Right lobe of liver (tissue), 6 donors: ENCODE data around the gene MGARP. TPM values are rescaled to one million over a fixed set of nuclear protein-coding genes. Genes with fewer than 3 reads are reported as not detected.
A peak's percentile ranks its signal among the peaks of the same experiment; 100 is the strongest.

Source experiments
- ATAC-seq, 4 donors: fragments of 200-7000 bp; cut with Tn5 transposase; one replicate each; pipeline ENCODE4 v1.9.1; 2020; ENCODE audit warnings: mild to moderate bottlenecking in 4 of 4, moderate library complexity in 4 of 4
- DNase-seq, 3 donors: peaks; one replicate each; pipeline ENCODE4 v3.0.0-alpha.2; 2020
- H3K27ac ChIP-seq, 3 donors: fragments of 200-600 bp; one replicate each; pipeline ENCODE4 v1.8.0; 2022
- H3K27me3 ChIP-seq, 2 donors: fragments of 200-600 bp; one replicate each; pipeline ENCODE4 v1.8.0; 2022
- H3K36me3 ChIP-seq, 4 donors: fragments of 200-600 bp; sonication (generic) in 1 of 4; one replicate each; pipeline versions ENCODE4 v1.5.1 to v1.8.0; 2017 to 2022; ENCODE audit warnings: control low read depth in 1 of 4
- H3K4me1 ChIP-seq, 4 donors: fragments of 200-600 bp; sonication (generic) in 1 of 4; one replicate each; pipeline versions ENCODE4 v1.5.1 to v1.8.0; 2017 to 2022; ENCODE audit warnings: control low read depth in 1 of 4
- H3K4me3 ChIP-seq, 3 donors: fragments of 200-600 bp; one replicate each; pipeline ENCODE4 v1.8.0; 2022
- H3K9me3 ChIP-seq, 4 donors: fragments of 200-600 bp; sonication (generic) in 1 of 4; one replicate each; pipeline versions ENCODE4 v1.5.1 to v1.8.0; 2017 to 2022; ENCODE audit warnings: control low read depth in 1 of 4
- POLR2A ChIP-seq: fragments of 450-650 bp; IDR thresholded peaks from one replicate; pipeline ENCODE4 v1.6.1; 2017; ENCODE audit warnings: antibody characterized with exemption, mild to moderate bottlenecking
- WGBS: methylation state at CpG from one replicate; pipeline ENCODE4 v1.1.6; 2018; ENCODE audit warnings: low coverage, low lambda C conversion rate; ENCODE audit not compliant: insufficient coverage; ENCODE audit errors: missing lambda C conversion rate; 5-methylcytosine and 5-hydroxymethylcytosine counted together
- intact Hi-C, 2 donors: fragments of 100-400 bp; cut with DNase I; formaldehyde crosslinking; loops; one replicate each; pipeline versions ENCODE4 v1.11.2 to v1.14.1; 2022
- total RNA-seq, 6 experiments: library from RNA; depleted of rRNA in 2 of 6; stranded (reverse); fragments of >200 nt in 2 of 6; fragmentation: NEBNext Ultra II Directional in 3 of 6; extraction: Animal tissue kit (Norgen Biotek cat#: 25700) in 3 of 6; gene quantifications; one replicate each; pipeline versions ENCODE4 v1.1.0 to v1.2.4, GENCODE V29; 2016 to 2023
- TF ChIP-seq, protein P1 (sequence below), 4 donors: fragments of 200-600 bp in 3 of 4; fragments of 450-650 bp in 1 of 4; IDR thresholded peaks; one replicate each; pipeline versions ENCODE4 v1.5.1 to v1.8.0; 2016 to 2022; ENCODE audit warnings: antibody characterized with exemption in 4 of 4, mild to moderate bottlenecking in 2 of 4
- donor health status: DM: no; HTN: yes; CAD: no.
- donor health status: DM: no; HTN: no; CAD: no.
- donor health status: DM: no; HTN: no; CAD: no.
- donor health status: DM: no; HTN: yes; CAD: no.
- donor health status: DM: no; HTN: yes; CAD: no.

MGARP gene
- total RNA-seq, 6 experiments from 2014 or later: 0.20 to 0.43 TPM; not detected in 4

DNA sequence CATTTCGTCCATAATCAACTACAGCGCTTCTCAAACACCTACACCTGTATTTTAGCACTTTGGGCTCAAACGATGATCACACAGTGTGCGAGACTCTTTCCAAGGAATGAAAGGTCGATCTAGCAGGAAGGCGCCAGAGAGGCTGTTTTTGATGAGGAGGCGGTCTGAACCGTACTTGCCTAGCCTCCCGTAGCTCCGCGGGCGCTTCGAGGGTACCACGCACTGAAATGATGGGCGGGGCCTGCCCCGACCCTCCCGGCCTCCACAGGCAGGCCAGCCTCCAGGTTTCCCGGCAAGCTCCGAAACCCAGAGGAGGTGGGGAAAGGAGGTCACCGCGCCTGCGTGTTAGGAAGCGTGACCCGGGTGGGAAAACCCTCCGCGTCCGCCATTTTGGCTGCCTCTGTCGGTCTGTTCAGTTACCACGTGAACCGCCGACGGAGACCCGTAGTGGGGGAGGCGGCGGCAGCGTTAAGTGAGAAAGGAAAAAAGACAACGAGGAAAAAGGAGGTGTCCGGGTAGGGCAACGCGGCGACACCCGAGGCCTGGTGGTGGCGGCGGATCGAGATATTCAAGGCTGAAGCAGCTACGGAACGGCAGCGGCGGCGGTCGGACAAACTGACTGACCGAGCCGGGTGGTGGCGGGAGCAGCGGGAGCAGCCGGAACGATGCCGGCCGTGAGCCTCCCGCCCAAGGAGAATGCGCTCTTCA lies 21.2 kb upstream of the MGARP start, which contains the start of gene NAA15:
Gene NAA15 (plus strand): TSS at position 393 of the 708 bp plus-strand sequence. CDS start 273 bp downstream, at position 666.
- DNase-seq (peak; percentile 98 to 99 (median 99)), ATAC-seq (peak; percentile 93 to 98 (median 96))
- intact Hi-C loops: no loop called here
- Histone ChIP-seq H3K36me3 (peaks cover 0 to 5% (median 0%) of the 10 kb centered on the region in 4 donors), H3K4me3 (peak within 1 kb of the TSS; percentile 90 to 99 (median 92)), H3K27ac (peak within 1 kb of the TSS; percentile 63 to 93 (median 85)), H3K27me3 (no peaks in the 10 kb centered on the region), H3K9me3 (no peaks in the 10 kb centered on the region), H3K4me1 (peaks cover 0 to 37% (median 4%) of the 10 kb centered on the region in 4 donors)
- peak; percentile 92 for TF ChIP-seq POLR2A
- TF ChIP-seq, protein P1, sequence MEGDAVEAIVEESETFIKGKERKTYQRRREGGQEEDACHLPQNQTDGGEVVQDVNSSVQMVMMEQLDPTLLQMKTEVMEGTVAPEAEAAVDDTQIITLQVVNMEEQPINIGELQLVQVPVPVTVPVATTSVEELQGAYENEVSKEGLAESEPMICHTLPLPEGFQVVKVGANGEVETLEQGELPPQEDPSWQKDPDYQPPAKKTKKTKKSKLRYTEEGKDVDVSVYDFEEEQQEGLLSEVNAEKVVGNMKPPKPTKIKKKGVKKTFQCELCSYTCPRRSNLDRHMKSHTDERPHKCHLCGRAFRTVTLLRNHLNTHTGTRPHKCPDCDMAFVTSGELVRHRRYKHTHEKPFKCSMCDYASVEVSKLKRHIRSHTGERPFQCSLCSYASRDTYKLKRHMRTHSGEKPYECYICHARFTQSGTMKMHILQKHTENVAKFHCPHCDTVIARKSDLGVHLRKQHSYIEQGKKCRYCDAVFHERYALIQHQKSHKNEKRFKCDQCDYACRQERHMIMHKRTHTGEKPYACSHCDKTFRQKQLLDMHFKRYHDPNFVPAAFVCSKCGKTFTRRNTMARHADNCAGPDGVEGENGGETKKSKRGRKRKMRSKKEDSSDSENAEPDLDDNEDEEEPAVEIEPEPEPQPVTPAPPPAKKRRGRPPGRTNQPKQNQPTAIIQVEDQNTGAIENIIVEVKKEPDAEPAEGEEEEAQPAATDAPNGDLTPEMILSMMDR (IDR thresholded peaks at IDR 0.05): no peak
- 2% methylated on average over 28 of the region's 61 CpGs for WGBS

DNA sequence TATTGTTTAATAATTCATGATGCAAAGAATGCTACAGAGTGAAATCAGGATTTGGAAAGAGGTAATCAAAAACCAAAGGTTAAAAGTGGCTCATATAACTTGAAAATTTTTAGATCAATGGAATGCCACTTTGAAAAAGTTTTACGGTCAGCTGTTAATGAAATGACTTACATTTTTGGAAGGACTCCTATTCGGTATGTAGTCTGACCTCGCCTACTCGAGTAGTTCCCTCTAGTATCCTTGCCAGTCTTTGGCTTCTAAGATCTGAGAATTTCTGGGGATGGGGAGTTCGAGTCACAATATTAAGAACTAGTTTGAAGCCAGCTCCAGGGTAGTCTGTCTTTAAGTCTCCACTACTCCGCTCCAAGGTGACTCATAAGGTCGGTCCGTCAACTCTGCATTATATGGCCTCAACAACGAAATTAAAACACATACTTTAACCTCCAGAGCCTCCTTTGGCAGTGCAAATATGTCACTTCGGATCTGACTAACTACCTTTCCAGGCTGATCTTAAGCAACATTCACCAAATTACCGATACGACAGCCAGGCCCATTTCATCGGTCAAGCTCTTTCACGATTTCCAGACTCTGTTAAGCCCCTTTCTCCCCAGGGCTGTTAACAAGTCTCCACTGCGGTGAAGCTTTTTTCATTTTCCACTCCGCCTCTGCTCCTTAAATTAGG lies 20.5 kb upstream of the MGARP start:
- no peak for TF ChIP-seq POLR2A
- TF ChIP-seq, protein P1 (IDR thresholded peaks at IDR 0.05): no peak
- Histone ChIP-seq H3K4me3 (peak overlapping the region; percentile 90 to 99 (median 92)), H3K4me1 (peaks cover 0 to 40% (median 4%) of the 10 kb centered on the region in 4 donors), H3K36me3 (peaks cover 0 to under 1% (median 0%) of the 10 kb centered on the region in 4 donors), H3K9me3 (no peaks in the 10 kb centered on the region), H3K27me3 (no peaks in the 10 kb centered on the region), H3K27ac (peak overlapping the region; percentile 63 to 93 (median 85))
- intact Hi-C loops: no loop called here
- no peak for DNase-seq
- WGBS: 2% methylated on average over 15 of the region's 16 CpGs
- ATAC-seq: peak; percentile 0 to 14 (median 4)

DNA sequence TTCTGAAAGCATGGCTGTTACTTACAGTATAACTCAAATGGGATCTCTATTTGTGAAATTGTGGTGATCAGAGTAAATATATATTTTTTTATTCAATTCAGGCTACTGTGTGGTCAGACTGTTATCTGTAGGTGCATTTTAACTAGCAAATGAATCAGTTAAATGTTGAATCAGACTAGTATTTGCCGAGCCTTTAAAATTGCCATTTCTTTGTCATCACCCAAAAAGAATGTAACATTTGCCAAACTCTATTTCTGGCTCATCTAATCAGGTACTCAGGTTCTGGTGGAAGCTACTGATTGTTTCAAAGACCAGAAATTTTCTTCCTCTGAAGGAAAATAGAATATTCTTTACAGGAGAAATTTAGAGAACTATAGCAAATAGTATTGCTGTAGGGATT lies 19.5 kb upstream of the MGARP start:
- DNase-seq (no peak), ATAC-seq (no peak)
- Histone ChIP-seq H3K9me3 (no peaks in the 10 kb centered on the region), H3K27ac (no peak overlapping the region), H3K4me3 (peak overlapping the region in 1 of 3 donors; percentile 99), H3K27me3 (no peaks in the 10 kb centered on the region), H3K4me1 (peaks cover 0 to 42% (median 4%) of the 10 kb centered on the region in 4 donors), H3K36me3 (no peaks in the 10 kb centered on the region)
- 13% methylated on average over 1 of the region's 1 CpG for WGBS
- TF ChIP-seq POLR2A: no peak
- TF ChIP-seq, protein P1 (IDR thresholded peaks at IDR 0.05): no peak
- intact Hi-C loops: loop anchor here in 1 of 2 donors (10.0 kb wide), 1 partner anchor 205 kb away; no protein-coding TSS in a partner anchor

DNA sequence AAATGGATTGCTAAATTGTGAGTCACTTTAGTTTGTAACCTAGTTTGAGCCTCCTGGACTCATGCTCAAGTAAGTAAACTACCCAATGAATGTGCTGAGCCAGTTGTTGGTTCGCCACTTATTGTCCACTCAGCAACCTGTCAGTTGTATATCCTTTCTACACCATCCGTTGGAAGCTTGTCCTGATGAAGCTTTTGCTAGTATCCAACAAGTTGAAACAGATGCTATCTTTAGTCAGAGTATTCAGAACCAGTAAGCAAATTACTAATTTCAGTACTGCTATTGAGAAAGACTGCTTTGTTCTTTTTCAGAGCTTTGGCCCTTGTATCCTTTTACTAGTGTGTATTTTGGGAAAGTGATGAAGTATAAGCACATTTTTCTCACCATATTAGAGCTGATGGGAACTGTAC lies 17.0 kb upstream of the MGARP start:
- H3K36me3 ChIP-seq: peaks cover 0 to 17% (median 7%) of the 10 kb centered on the region in 4 donors
- no peak for ATAC-seq
- intact Hi-C loops: loop anchor here in 1 of 2 donors (10.0 kb wide), 1 partner anchor 202 kb away; no protein-coding TSS in a partner anchor
- H3K27me3 ChIP-seq: no peaks in the 10 kb centered on the region
- no peak overlapping the region for H3K27ac ChIP-seq
- no peaks in the 10 kb centered on the region for H3K9me3 ChIP-seq
- no peak for DNase-seq
- H3K4me3 ChIP-seq: no peak overlapping the region
- no peak for TF ChIP-seq POLR2A
- TF ChIP-seq, protein P1 (IDR thresholded peaks at IDR 0.05): no peak
- H3K4me1 ChIP-seq: peaks cover 0 to 31% (median 2%) of the 10 kb centered on the region in 4 donors
- WGBS: 17% methylated on average over 2 of the region's 2 CpGs
